IMR-90 (cell line): ENCODE data around the gene SETD3. TPM values are rescaled to one million over a fixed set of nuclear protein-coding genes. Genes with fewer than 3 reads are reported as not detected.

Source experiments
- ATAC-seq: fragments of 200-7000 bp; cut with Tn5 transposase; 2 replicates; pipeline ENCODE4 v1.9.1; 2020; ENCODE audit warnings: low read depth, mild to moderate bottlenecking, moderate library complexity
- BruUV-seq: library from RNA; stranded (reverse); fragments of 400-500 nt; replicated peaks from 2 replicates; lab custom pipeline; 2021; lab: Mats Ljungman, UMichigan
- CTCF ChIA-PET: fragments of 300-600 bp; formaldehyde crosslinking; extraction: SDS; loops from one replicate; lab custom pipeline; 2021; ENCODE audit warnings: antibody characterized with exemption; lab: Yijun Ruan, JAX
- POLR2A ChIA-PET: fragments of 300-600 bp; sonication (Branson Sonifier 250); formaldehyde crosslinking; loops from one replicate; lab custom pipeline; 2022; ENCODE audit warnings: antibody characterized with exemption; ENCODE audit not compliant: unreplicated experiment; lab: Charles Lee
- DNase-seq: peaks from one replicate; pipeline ENCODE4 v3.0.0; 2013
- H2AFZ ChIP-seq: replicated peaks from 2 replicates; pipeline ENCODE3; 2013; ENCODE audit warnings: low read length, mild to moderate bottlenecking; ENCODE audit not compliant: poor library complexity
- H2AK5ac ChIP-seq: 2 replicates; pipeline ENCODE4 v1.6.1; 2013; ENCODE audit warnings: low read depth, low read length, inconsistent platforms
- H2AK9ac ChIP-seq: replicated peaks from 2 replicates; pipeline ENCODE3; 2013; ENCODE audit warnings: mild to moderate bottlenecking, low read depth, low read length, moderate library complexity; ENCODE audit not compliant: poor library complexity
- H2BK120ac ChIP-seq: 2 replicates; pipeline ENCODE4 v1.6.1; 2013; ENCODE audit warnings: low read depth, low read length, inconsistent platforms
- H2BK15ac ChIP-seq: 3 replicates; pipeline ENCODE4 v1.6.1; 2013; ENCODE audit warnings: low read depth, low read length, inconsistent platforms
- H2BK20ac ChIP-seq: 2 replicates; pipeline ENCODE4 v1.6.1; 2013; ENCODE audit warnings: low read depth, mild to moderate bottlenecking, inconsistent platforms, low read length, moderate library complexity
- H2BK5ac ChIP-seq: 2 replicates; pipeline ENCODE4 v1.6.1; 2013; ENCODE audit warnings: mild to moderate bottlenecking, low read depth, low read length, inconsistent platforms; ENCODE audit not compliant: poor library complexity, severe bottlenecking
- H3K14ac ChIP-seq: replicated peaks from 2 replicates; pipeline ENCODE4 v1.6.1; 2013; ENCODE audit warnings: low read depth, low read length, inconsistent platforms
- H3K18ac ChIP-seq: 2 replicates; pipeline ENCODE4 v1.6.1; 2013; ENCODE audit warnings: low read depth, low read length, control low read depth
- H3K23ac ChIP-seq: 2 replicates; pipeline ENCODE4 v1.6.1; 2013; ENCODE audit warnings: low read depth, low read length, inconsistent platforms
- H3K27ac ChIP-seq: 2 replicates; pipeline ENCODE4 v1.5.1; 2013; ENCODE audit warnings: mild to moderate bottlenecking, control low read depth, low read length; ENCODE audit not compliant: insufficient read depth
- H3K27me3 ChIP-seq: 2 replicates; pipeline ENCODE4 v1.6.1; 2013; ENCODE audit warnings: low read length; ENCODE audit not compliant: control insufficient read depth, insufficient read depth
- H3K36me3 ChIP-seq: 2 replicates; pipeline ENCODE4 v1.6.1; 2013; ENCODE audit warnings: low read length, mixed read lengths; ENCODE audit not compliant: control insufficient read depth, insufficient read depth
- H3K4ac ChIP-seq: 2 replicates; pipeline ENCODE4 v1.6.1; 2013; ENCODE audit warnings: low read depth, low read length, inconsistent platforms
- H3K4me1 ChIP-seq: 2 replicates; pipeline ENCODE4 v1.6.1; 2013; ENCODE audit warnings: low read length, mixed read lengths; ENCODE audit not compliant: control insufficient read depth, insufficient read depth
- H3K4me2 ChIP-seq: 2 replicates; pipeline ENCODE4 v1.6.1; 2013; ENCODE audit warnings: low read depth, mild to moderate bottlenecking, control low read depth, low read length, moderate library complexity
- H3K4me3 ChIP-seq: 2 replicates; pipeline ENCODE4 v1.5.1; 2013; ENCODE audit warnings: low read depth, mild to moderate bottlenecking, control low read depth, low read length, moderate library complexity; ENCODE audit not compliant: insufficient read depth
- H3K56ac ChIP-seq: 2 replicates; pipeline ENCODE4 v1.6.1; 2013; ENCODE audit warnings: low read length, inconsistent platforms; ENCODE audit not compliant: insufficient read depth; ENCODE audit errors: extremely low read depth
- H3K79me1 ChIP-seq, 2 experiments: 2 replicates each; pipeline ENCODE4 v1.6.1; 2013; ENCODE audit warnings: low read length in 2 of 2, inconsistent platforms in 1 of 2, low read depth in 1 of 2
- H3K9ac ChIP-seq: 2 replicates; pipeline ENCODE4 v1.6.1; 2013; ENCODE audit warnings: low read depth, low read length, control low read depth
- H3K9me1 ChIP-seq: 2 replicates; pipeline ENCODE4 v1.6.1; 2013; ENCODE audit warnings: low read length, inconsistent platforms; ENCODE audit not compliant: insufficient read depth
- H3K9me3 ChIP-seq: 2 replicates; pipeline ENCODE4 v1.6.1; 2013; ENCODE audit warnings: low read length; ENCODE audit not compliant: control insufficient read depth, insufficient read depth
- H4K20me1 ChIP-seq: 2 replicates; pipeline ENCODE4 v1.6.1; 2013; ENCODE audit warnings: low read length, inconsistent platforms; ENCODE audit not compliant: insufficient read depth
- H4K5ac ChIP-seq: 2 replicates; pipeline ENCODE4 v1.6.1; 2013; ENCODE audit warnings: mild to moderate bottlenecking, low read depth, low read length, control low read depth
- H4K8ac ChIP-seq, 2 experiments: 2 replicates each; pipeline ENCODE4 v1.6.1; 2013; ENCODE audit warnings: low read depth in 2 of 2, low read length in 2 of 2, control low read depth in 1 of 2, inconsistent platforms in 1 of 2
- H4K91ac ChIP-seq: 2 replicates; pipeline ENCODE4 v1.6.1; 2013; ENCODE audit warnings: low read depth, low read length, inconsistent platforms; ENCODE audit not compliant: insufficient read depth
- BHLHE40 ChIP-seq: fragments of 150-350 bp; IDR thresholded peaks from 2 replicates; pipeline ENCODE4 v1.6.1; 2016; ENCODE audit warnings: mild to moderate bottlenecking, low read depth, low read length
- CEBPB ChIP-seq: IDR thresholded peaks from 2 replicates; pipeline ENCODE4 v1.6.1; 2012; ENCODE audit warnings: low read depth, low read length, improper control_type of control experiment
- CHD1 ChIP-seq: IDR thresholded peaks from 2 replicates; pipeline ENCODE4 v1.6.1; 2012; ENCODE audit warnings: low read depth, low read length, improper control_type of control experiment
- FOS ChIP-seq: fragments of 150-350 bp; IDR thresholded peaks from 2 replicates; pipeline ENCODE4 v1.6.1; 2016; ENCODE audit warnings: low read depth, low read length
- MAFK ChIP-seq: IDR thresholded peaks from 2 replicates; pipeline ENCODE4 v1.6.1; 2012; ENCODE audit warnings: low read depth, low read length, improper control_type of control experiment
- MAZ ChIP-seq: IDR thresholded peaks from 2 replicates; pipeline ENCODE4 v1.6.1; 2012; ENCODE audit warnings: low read depth, mild to moderate bottlenecking, low read length, improper control_type of control experiment, moderate library complexity, borderline replicate concordance
- MXI1 ChIP-seq: IDR thresholded peaks from 2 replicates; pipeline ENCODE4 v1.6.1; 2012; ENCODE audit warnings: low read depth, mild to moderate bottlenecking, low read length, moderate library complexity, borderline replicate concordance
- NFE2L2 ChIP-seq: fragments of 150-350 bp; IDR thresholded peaks from 2 replicates; pipeline ENCODE4 v1.6.1; 2016; ENCODE audit warnings: low read depth, mild to moderate bottlenecking, low read length
- POLR2A ChIP-seq: IDR thresholded peaks from 2 replicates; pipeline ENCODE4 v1.6.1; 2012; ENCODE audit warnings: mild to moderate bottlenecking, low read depth, low read length
- RAD21 ChIP-seq: IDR thresholded peaks from 2 replicates; pipeline ENCODE4 v1.6.1; 2012; ENCODE audit warnings: low read length, improper control_type of control experiment
- RCOR1 ChIP-seq: IDR thresholded peaks from 2 replicates; pipeline ENCODE4 v1.6.1; 2012; ENCODE audit warnings: mild to moderate bottlenecking, low read length, improper control_type of control experiment; ENCODE audit not compliant: insufficient replicate concordance
- RFX5 ChIP-seq: IDR thresholded peaks from 2 replicates; pipeline ENCODE4 v1.8.0; 2012; ENCODE audit warnings: low read depth, mild to moderate bottlenecking, low read length, moderate library complexity
- SMC3 ChIP-seq: fragments of 150-350 bp; IDR thresholded peaks from 2 replicates; pipeline ENCODE4 v1.6.1; 2016; ENCODE audit warnings: low read depth, mild to moderate bottlenecking, antibody characterized with exemption, low read length, moderate library complexity
- WGBS, 2 experiments: methylation state at CpG; one replicate each; pipeline versions ENCODE4 v1.1.5 to v1.1.7; 2013; ENCODE audit warnings: missing lambda C conversion rate in 2 of 2; ENCODE audit not compliant: insufficient read length in 1 of 2; ENCODE audit errors: extremely low coverage in 2 of 2; 5-methylcytosine and 5-hydroxymethylcytosine counted together
- dilution Hi-C: fragments of 300-500 bp; cut with HindIII; formaldehyde crosslinking; loops from one replicate; pipeline ENCODE4 v1.14.3; 2018; ENCODE audit warnings: low sequenced_read_pairs; ENCODE audit not compliant: unreplicated experiment
- in situ Hi-C: fragments of 300-500 bp; cut with MboI; formaldehyde crosslinking; loops from 3 replicates; pipeline ENCODE4 v1.14.3; 2019; ENCODE audit warnings: low sequenced_read_pairs, inconsistent platforms, mixed read lengths
- intact Hi-C: fragments of 100-400 bp; cut with micrococcal nuclease; formaldehyde crosslinking; loops from 2 replicates; pipeline ENCODE4 v1.10.0; 2022
- polyA plus RNA-seq, 3 experiments: library from polyadenylated mRNA; depleted of rRNA; stranded (reverse); fragments of >200 nt; gene quantifications; 2 replicates each; pipeline ENCODE4 v1.2.3, GENCODE V29; 2012; ENCODE audit warnings: low replicate concordance in 1 of 3
- total RNA-seq: library from RNA; depleted of rRNA; stranded (reverse); fragments of >200 nt; gene quantifications from 2 replicates; pipeline ENCODE4 v1.2.3, GENCODE V29; 2012
- TF ChIP-seq, protein P1 (sequence below): conservative IDR thresholded peaks from 2 replicates; pipeline ENCODE4 v1.5.1; 2012; ENCODE audit warnings: mild to moderate bottlenecking, low read depth, low read length, improper control_type of control experiment
- TF ChIP-seq, protein P2 (sequence below): fragments of 150-350 bp; IDR thresholded peaks from 2 replicates; pipeline ENCODE4 v1.6.1; 2017; ENCODE audit warnings: mild to moderate bottlenecking, antibody characterized with exemption, low read length, low read depth

Gene SETD3
- total and polyA plus RNA-seq, 2 of the 4 experiments (the other 2 are of a cell fraction), result 18.8 to 31.9 TPM

DNA sequence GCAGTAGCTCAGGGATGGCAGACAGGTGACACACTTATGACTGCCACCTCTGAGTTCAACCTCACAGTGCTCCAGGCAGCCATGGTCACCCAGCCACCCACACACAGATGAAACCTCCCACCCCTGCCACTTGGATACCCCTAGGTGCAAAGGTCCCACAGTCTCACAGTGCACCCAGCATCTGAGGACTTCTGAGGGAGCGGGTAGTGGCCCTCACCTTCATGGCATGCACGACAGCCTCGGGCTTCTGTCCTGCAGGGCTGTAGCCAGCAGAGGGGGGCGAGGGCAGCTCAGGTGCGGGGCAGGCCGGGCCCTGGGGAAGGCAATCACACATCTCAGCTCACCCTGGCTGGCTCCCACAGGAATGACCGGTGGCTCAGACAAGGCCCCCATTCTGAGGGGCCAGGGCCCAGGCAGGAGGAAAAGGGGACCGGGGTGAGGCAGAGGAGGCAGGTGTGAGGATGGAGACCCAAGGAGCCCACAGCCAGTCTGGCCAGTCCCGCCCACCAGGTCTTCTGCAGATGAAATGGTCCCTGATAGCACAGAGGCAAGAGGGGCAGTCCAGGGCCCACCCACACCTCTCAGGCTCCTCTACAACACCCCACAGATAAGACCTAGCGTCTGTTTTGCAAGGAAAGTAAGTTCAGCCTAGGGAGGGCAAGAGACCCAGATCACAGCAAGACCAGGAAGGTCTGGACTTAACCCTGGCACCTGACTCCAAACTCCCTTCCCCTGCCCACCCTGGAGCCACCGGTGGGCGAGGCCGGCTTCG lies 36.4 kb upstream of the SETD3 start:
- in situ Hi-C loops (no loop called here), dilution Hi-C loops (no loop called here), intact Hi-C loops (no loop called here)
- ATAC-seq (no peak), DNase-seq (no peak)
- Histone ChIP-seq H2BK15ac (no peak overlapping the region), H2AK5ac (no peak overlapping the region; the same call in 1 of the 2 replicates), H4K8ac (no peak overlapping the region), H3K9me1 (no peaks in the 10 kb centered on the region; the same call in 1 of the 2 replicates), H3K27ac (no peak overlapping the region), H3K23ac (no peak overlapping the region), H2AFZ (no peak overlapping the region), H3K9me3 (no peaks in the 10 kb centered on the region), H3K36me3 (peaks cover 21% of the 10 kb centered on the region), H2AK9ac (no peak overlapping the region), H3K79me1 (peaks cover 11 to 74% of the 10 kb centered on the region in 2 experiments), H4K91ac (no peak overlapping the region), H3K9ac (no peak overlapping the region), H4K20me1 (peaks cover 38% of the 10 kb centered on the region), H2BK120ac (no peak overlapping the region), H3K56ac (no peak overlapping the region), H3K18ac (no peak overlapping the region), H3K4ac (no peak overlapping the region), H3K4me1 (peaks cover 12% of the 10 kb centered on the region), H3K14ac (no peak overlapping the region), H3K27me3 (no peaks in the 10 kb centered on the region), H3K4me2 (no peak overlapping the region), H4K5ac (no peak overlapping the region), H2BK20ac (no peak overlapping the region), H3K4me3 (no peak overlapping the region), H2BK5ac (no peak overlapping the region)
- POLR2A ChIA-PET, result no interaction called here
- CTCF ChIA-PET, result interaction anchor here (1.7 kb wide), 1 partner anchor 92 kb away, joined by 4 read pairs; no protein-coding TSS in a partner anchor
- BruUV-seq, result no TSS peak
- 100% methylated on average over 1 of the region's 14 CpGs; no CpG with 5 or more reads in 1 of the 2 experiments for WGBS, 2 experiments
- TF ChIP-seq RCOR1 (no peak), SMC3 (no peak), RFX5 (no peak), CHD1 (no peak), MAZ (no peak), MAFK (no peak), MXI1 (no peak), BHLHE40 (no peak), RAD21 (no peak), POLR2A (no peak), FOS (no peak), CEBPB (no peak), NFE2L2 (no peak)
- TF ChIP-seq, protein P1, sequence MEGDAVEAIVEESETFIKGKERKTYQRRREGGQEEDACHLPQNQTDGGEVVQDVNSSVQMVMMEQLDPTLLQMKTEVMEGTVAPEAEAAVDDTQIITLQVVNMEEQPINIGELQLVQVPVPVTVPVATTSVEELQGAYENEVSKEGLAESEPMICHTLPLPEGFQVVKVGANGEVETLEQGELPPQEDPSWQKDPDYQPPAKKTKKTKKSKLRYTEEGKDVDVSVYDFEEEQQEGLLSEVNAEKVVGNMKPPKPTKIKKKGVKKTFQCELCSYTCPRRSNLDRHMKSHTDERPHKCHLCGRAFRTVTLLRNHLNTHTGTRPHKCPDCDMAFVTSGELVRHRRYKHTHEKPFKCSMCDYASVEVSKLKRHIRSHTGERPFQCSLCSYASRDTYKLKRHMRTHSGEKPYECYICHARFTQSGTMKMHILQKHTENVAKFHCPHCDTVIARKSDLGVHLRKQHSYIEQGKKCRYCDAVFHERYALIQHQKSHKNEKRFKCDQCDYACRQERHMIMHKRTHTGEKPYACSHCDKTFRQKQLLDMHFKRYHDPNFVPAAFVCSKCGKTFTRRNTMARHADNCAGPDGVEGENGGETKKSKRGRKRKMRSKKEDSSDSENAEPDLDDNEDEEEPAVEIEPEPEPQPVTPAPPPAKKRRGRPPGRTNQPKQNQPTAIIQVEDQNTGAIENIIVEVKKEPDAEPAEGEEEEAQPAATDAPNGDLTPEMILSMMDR, result no peak
- TF ChIP-seq, protein P2, sequence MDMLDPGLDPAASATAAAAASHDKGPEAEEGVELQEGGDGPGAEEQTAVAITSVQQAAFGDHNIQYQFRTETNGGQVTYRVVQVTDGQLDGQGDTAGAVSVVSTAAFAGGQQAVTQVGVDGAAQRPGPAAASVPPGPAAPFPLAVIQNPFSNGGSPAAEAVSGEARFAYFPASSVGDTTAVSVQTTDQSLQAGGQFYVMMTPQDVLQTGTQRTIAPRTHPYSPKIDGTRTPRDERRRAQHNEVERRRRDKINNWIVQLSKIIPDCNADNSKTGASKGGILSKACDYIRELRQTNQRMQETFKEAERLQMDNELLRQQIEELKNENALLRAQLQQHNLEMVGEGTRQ, result no peak
